Adrenal gland (tissue), 5 donors: ENCODE measurements around the gene SORD.

ENCODE experiments used
- POLR2A ChIP-seq, 2 donors: fragments of 450-650 bp; IDR thresholded peaks; one replicate each; pipeline ENCODE4 v1.6.1; 2017; ENCODE audit warnings: antibody characterized with exemption in 2 of 2, mild to moderate bottlenecking in 2 of 2, moderate library complexity in 1 of 2
- TF ChIP-seq, protein P1 (sequence below), 6 experiments: fragments of 450-650 bp in 4 of 6; fragments of 200-600 bp in 2 of 6; sonication (generic) in 1 of 6; IDR thresholded peaks; 1 replicate in 5 of 6; 2 replicates in 1 of 6; pipeline versions ENCODE4 v1.5.1 to v1.8.0; 2016 to 2021; ENCODE audit warnings: antibody characterized with exemption in 6 of 6, mild to moderate bottlenecking in 2 of 6, moderate library complexity in 1 of 6
- donor health status: DM: no; HTN: no; CAD: no.

DNA sequence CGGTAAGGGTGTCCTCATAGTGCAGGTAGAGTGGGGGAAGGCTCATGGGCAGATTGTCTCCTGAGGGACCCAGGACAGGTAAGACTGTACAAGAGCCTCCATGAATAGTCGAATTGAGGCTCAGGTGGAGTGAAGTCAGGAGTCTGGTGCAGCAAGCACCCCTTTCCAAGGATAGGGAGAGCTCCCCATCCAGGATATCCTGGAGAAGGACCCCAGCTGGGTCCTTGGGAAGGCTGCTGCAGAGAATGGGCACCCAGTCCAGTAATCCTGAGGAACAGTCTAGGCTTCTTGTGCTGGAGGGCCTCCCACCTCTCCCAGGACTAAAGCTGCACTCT, 91.7 kb downstream of the SORD start:
- TF ChIP-seq, protein P1, sequence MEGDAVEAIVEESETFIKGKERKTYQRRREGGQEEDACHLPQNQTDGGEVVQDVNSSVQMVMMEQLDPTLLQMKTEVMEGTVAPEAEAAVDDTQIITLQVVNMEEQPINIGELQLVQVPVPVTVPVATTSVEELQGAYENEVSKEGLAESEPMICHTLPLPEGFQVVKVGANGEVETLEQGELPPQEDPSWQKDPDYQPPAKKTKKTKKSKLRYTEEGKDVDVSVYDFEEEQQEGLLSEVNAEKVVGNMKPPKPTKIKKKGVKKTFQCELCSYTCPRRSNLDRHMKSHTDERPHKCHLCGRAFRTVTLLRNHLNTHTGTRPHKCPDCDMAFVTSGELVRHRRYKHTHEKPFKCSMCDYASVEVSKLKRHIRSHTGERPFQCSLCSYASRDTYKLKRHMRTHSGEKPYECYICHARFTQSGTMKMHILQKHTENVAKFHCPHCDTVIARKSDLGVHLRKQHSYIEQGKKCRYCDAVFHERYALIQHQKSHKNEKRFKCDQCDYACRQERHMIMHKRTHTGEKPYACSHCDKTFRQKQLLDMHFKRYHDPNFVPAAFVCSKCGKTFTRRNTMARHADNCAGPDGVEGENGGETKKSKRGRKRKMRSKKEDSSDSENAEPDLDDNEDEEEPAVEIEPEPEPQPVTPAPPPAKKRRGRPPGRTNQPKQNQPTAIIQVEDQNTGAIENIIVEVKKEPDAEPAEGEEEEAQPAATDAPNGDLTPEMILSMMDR (IDR thresholded peaks at IDR 0.05), result no peak
- no peak for TF ChIP-seq POLR2A (IDR thresholded peaks at IDR 0.05)
